BE2C (cell line): ENCODE results near the gene ACTRT2. TPM values are rescaled to one million over a fixed set of nuclear protein-coding genes. Genes with fewer than 3 reads are reported as not detected.

Experiments used
- DNase-seq: peaks from one replicate; pipeline ENCODE4 v3.0.0-alpha.2; 2020
- H3K27me3 ChIP-seq: fragments of 250-450 bp; sonication (Bioruptor Pico); 2 replicates; pipeline ENCODE4 v1.5.1; 2020; ENCODE audit warnings: mild to moderate bottlenecking
- H3K36me3 ChIP-seq: fragments of 250-450 bp; sonication (Bioruptor Pico); 2 replicates; pipeline ENCODE4 v1.5.1; 2020; ENCODE audit warnings: mild to moderate bottlenecking
- H3K4me1 ChIP-seq: fragments of 250-450 bp; sonication (Bioruptor Pico); 2 replicates; pipeline ENCODE4 v1.5.1; 2020
- H3K4me3 ChIP-seq: 2 replicates; pipeline ENCODE4 v1.5.1; 2011; ENCODE audit warnings: low read depth, low read length
- H3K9me3 ChIP-seq: fragments of 250-450 bp; sonication (Bioruptor Pico); 2 replicates; pipeline ENCODE4 v1.5.1; 2020
- CTCF ChIP-seq: IDR thresholded peaks from 2 replicates; pipeline ENCODE4 v1.5.1; 2012; ENCODE audit warnings: mild to moderate bottlenecking, low read depth, low read length
- polyA plus RNA-seq: library from polyadenylated mRNA; unstranded; fragments of >200 nt; gene quantifications from one replicate; pipeline ENCODE4 v1.2.1, GENCODE V29; 2012; ENCODE audit warnings: low read depth, missing spikeins; ENCODE audit not compliant: insufficient read length, insufficient read depth

ACTRT2 gene
- not detected for polyA plus RNA-seq

- DNase-seq = no peak
- H3K4me3 ChIP-seq = no peak within 1 kb of the TSS
- no peaks in the 10 kb centered on the region for H3K4me1 ChIP-seq
- no peaks in the 10 kb centered on the region for H3K36me3 ChIP-seq
- TF ChIP-seq CTCF = no peak
- no peaks in the 10 kb centered on the region for H3K9me3 ChIP-seq
- 0 out of 2 replicates have a peak, but pooled peaks cover 10% of the 10 kb centered on the region for H3K27me3 ChIP-seq
Measured at GRCh38 chr1:3021233-3021671, at the start of gene ACTRT2. Gene ACTRT2 (plus strand): TSS chr1:3021467. CDS start chr1:3021687, 220 bp downstream.

- H3K4me1 ChIP-seq = no peaks in the 10 kb centered on the region
- no peaks in the 10 kb centered on the region for H3K36me3 ChIP-seq
- TF ChIP-seq CTCF = no peak
- no peaks in the 10 kb centered on the region for H3K9me3 ChIP-seq
- H3K4me3 ChIP-seq = no peak overlapping the region
- peaks cover 8% of the 10 kb centered on the region for H3K27me3 ChIP-seq
- no peak for DNase-seq
Measured at GRCh38 chr1:2971609-2972008, 49.7 kb upstream of the ACTRT2 start.

GRCh38 chr1:2972011-2972878 is 49.0 kb upstream of the ACTRT2 start:
- Histone ChIP-seq H3K27me3 (peaks cover 6% of the 10 kb centered on the region), H3K9me3 (no peaks in the 10 kb centered on the region), H3K4me3 (no peak overlapping the region), H3K36me3 (no peaks in the 10 kb centered on the region), H3K4me1 (no peaks in the 10 kb centered on the region)
- TF ChIP-seq CTCF = no peak
- DNase-seq = no peak

GRCh38 chr1:2972879-2973575 is 48.2 kb upstream of the ACTRT2 start:
- no peaks in the 10 kb centered on the region for H3K4me1 ChIP-seq
- no peak for DNase-seq
- peaks cover 4% of the 10 kb centered on the region for H3K27me3 ChIP-seq
- H3K4me3 ChIP-seq = no peak overlapping the region
- H3K9me3 ChIP-seq = no peaks in the 10 kb centered on the region
- no peaks in the 10 kb centered on the region for H3K36me3 ChIP-seq
- TF ChIP-seq CTCF = no peak

- Histone ChIP-seq H3K9me3 (no peaks in the 10 kb centered on the region), H3K27me3 (no peaks in the 10 kb centered on the region), H3K4me1 (no peaks in the 10 kb centered on the region), H3K4me3 (no peak overlapping the region), H3K36me3 (no peaks in the 10 kb centered on the region)
- no peak for TF ChIP-seq CTCF
- DNase-seq = no peak
Measured at GRCh38 chr1:2973601-2974593, 47.4 kb upstream of the ACTRT2 start.
